ENCODE data around the gene HSH2D. TPM values are rescaled to one million over a fixed set of nuclear protein-coding genes. Genes with fewer than 3 reads are reported as not detected.
"Not testable (repeated sequence)": the region's sequence is repeated elsewhere in the genome, so short reads cannot be mapped to it uniquely, and the experiment has no call there.

Gene HSH2D
- total RNA-seq, 2 experiments from 2014 or later: 101 to 110 TPM

- ChIA-PET POLR2A (interaction anchor here (0.6 to 5.5 kb wide), 7 partner anchors 11 to 90 kb away, joined by 3 to 39 read pairs (median 4); partner anchors contain the start of genes HSH2D and RAB8A), CTCF (interaction anchor here (1.2 to 1.5 kb wide), 2 partner anchors 24 to 530 kb away, joined by 4 to 6 read pairs; partner anchors contain the start of gene FAM32A)
- H3K27me3 Mint-ChIP-seq: no peaks in the 10 kb centered on the region
- DNase-seq: peak; percentile 33
- peaks cover 21% of the 10 kb centered on the region for H3K4me1 Mint-ChIP-seq
- H3K36me3 Mint-ChIP-seq (ENCODE audit: low read depth): peaks cover 21% of the 10 kb centered on the region
- H3K9me3 Mint-ChIP-seq: no peaks in the 10 kb centered on the region
- H3K27ac Mint-ChIP-seq: peak overlapping the region; percentile 71
- no peak overlapping the region for H3K4me3 Mint-ChIP-seq
These were observed 17.6 kb downstream of the HSH2D start for GRCh38 chr19:16160943-16161560.

GRCh38 chr19:16161840-16162239 lies 18.4 kb downstream of the HSH2D start:
- Mint-ChIP-seq H3K36me3 (ENCODE audit: low read depth) (peaks cover 14% of the 10 kb centered on the region), H3K4me3 (no peak overlapping the region), H3K27me3 (no peaks in the 10 kb centered on the region), H3K9me3 (no peaks in the 10 kb centered on the region), H3K4me1 (peaks cover 21% of the 10 kb centered on the region), H3K27ac (peak overlapping the region; percentile 58)
- POLR2A ChIA-PET: interaction anchor here (0.7 to 5.5 kb wide), 5 partner anchors 8 to 75 kb away, joined by 3 to 39 read pairs (median 4); partner anchors contain the start of genes HSH2D and RAB8A
- CTCF ChIA-PET: interaction anchor here (0.6 to 1.2 kb wide), 5 partner anchors 18 to 531 kb away, joined by 3 to 4 read pairs (median 4); no protein-coding TSS in a partner anchor
- DNase-seq: no peak

GRCh38 chr19:16164222-16164890 lies 20.9 kb downstream of the HSH2D start:
- H3K27me3 Mint-ChIP-seq: no peaks in the 10 kb centered on the region
- H3K4me3 Mint-ChIP-seq: no peak overlapping the region
- no peak overlapping the region for H3K27ac Mint-ChIP-seq
- DNase-seq: no peak
- CTCF ChIA-PET: interaction anchor here (1.0 to 1.2 kb wide), 2 partner anchors 21 to 102 kb away, joined by 3 read pairs; partner anchors contain the start of gene FAM32A
- peaks cover 34% of the 10 kb centered on the region for H3K4me1 Mint-ChIP-seq
- peaks cover 2% of the 10 kb centered on the region for H3K9me3 Mint-ChIP-seq
- POLR2A ChIA-PET: interaction anchor here (0.9 kb wide), 1 partner anchor 15 kb away, joined by 3 read pairs; no protein-coding TSS in a partner anchor
- H3K36me3 Mint-ChIP-seq (ENCODE audit: low read depth): no peaks in the 10 kb centered on the region

- H3K9me3 Mint-ChIP-seq: peaks cover 2% of the 10 kb centered on the region
- no peak for DNase-seq
- peaks cover 20% of the 10 kb centered on the region for H3K4me1 Mint-ChIP-seq
- no peaks in the 10 kb centered on the region for H3K36me3 Mint-ChIP-seq (ENCODE audit: low read depth)
- H3K27me3 Mint-ChIP-seq: no peaks in the 10 kb centered on the region
- CTCF ChIA-PET: no interaction called here
- POLR2A ChIA-PET: no interaction called here
- no peak overlapping the region for H3K27ac Mint-ChIP-seq
- H3K4me3 Mint-ChIP-seq: no peak overlapping the region
These were observed 22.9 kb downstream of the HSH2D start for GRCh38 chr19:16166417-16166816.

- Mint-ChIP-seq H3K27ac (no peak overlapping the region), H3K4me1 (peaks cover 15% of the 10 kb centered on the region), H3K4me3 (no peak overlapping the region), H3K27me3 (no peaks in the 10 kb centered on the region), H3K9me3 (peaks cover 2% of the 10 kb centered on the region), H3K36me3 (ENCODE audit: low read depth) (no peaks in the 10 kb centered on the region)
- ChIA-PET CTCF (interaction anchor here (1.0 kb wide), 1 partner anchor 18 kb away, joined by 3 read pairs; the partner anchor contains the start of gene FAM32A), POLR2A (interaction anchor here (2.2 kb wide), 1 partner anchor 11 kb away, joined by 9 read pairs; no protein-coding TSS in a partner anchor)
- no peak for DNase-seq
These were observed 23.6 kb downstream of the HSH2D start for GRCh38 chr19:16167055-16167454.

- no peak for DNase-seq
- ChIA-PET CTCF (interaction anchor here (0.6 to 2.2 kb wide), 3 partner anchors 24 to 127 kb away, joined by 3 to 11 read pairs (median 8); partner anchors contain the start of gene HSH2D), POLR2A (interaction anchor here (0.7 to 2.6 kb wide), 4 partner anchors 12 to 124 kb away, joined by 3 to 9 read pairs (median 6); partner anchors contain the start of gene HSH2D)
- H3K36me3 Mint-ChIP-seq (ENCODE audit: low read depth): no peaks in the 10 kb centered on the region
- no peaks in the 10 kb centered on the region for H3K27me3 Mint-ChIP-seq
- H3K4me3 Mint-ChIP-seq: no peak overlapping the region
- H3K27ac Mint-ChIP-seq: peak overlapping the region; percentile 58
- peaks cover 20% of the 10 kb centered on the region for H3K4me1 Mint-ChIP-seq
- H3K9me3 Mint-ChIP-seq: peaks cover 2% of the 10 kb centered on the region
These were observed 25.1 kb downstream of the HSH2D start for GRCh38 chr19:16168465-16169081.

GRCh38 chr19:16170134-16170533 lies 26.6 kb downstream of the HSH2D start:
- Mint-ChIP-seq H3K4me1 (peaks cover 20% of the 10 kb centered on the region), H3K36me3 (ENCODE audit: low read depth) (no peaks in the 10 kb centered on the region), H3K9me3 (peaks cover 2% of the 10 kb centered on the region), H3K27ac (no peak overlapping the region), H3K27me3 (no peaks in the 10 kb centered on the region), H3K4me3 (no peak overlapping the region)
- ChIA-PET CTCF (interaction anchor here (0.6 to 2.2 kb wide), 3 partner anchors 12 to 1597 kb away, joined by 3 to 11 read pairs (median 3); partner anchors contain the start of gene HSH2D), POLR2A (interaction anchor here (0.6 to 2.6 kb wide), 3 partner anchors 12 to 26 kb away, joined by 3 to 8 read pairs (median 3); partner anchors contain the start of genes FAM32A and HSH2D)
- DNase-seq: no peak

- Mint-ChIP-seq H3K27me3 (peaks cover 5% of the 10 kb centered on the region), H3K4me3 (no peak overlapping the region), H3K4me1 (peaks cover 5% of the 10 kb centered on the region), H3K36me3 (ENCODE audit: low read depth) (no peaks in the 10 kb centered on the region), H3K9me3 (no peaks in the 10 kb centered on the region), H3K27ac (no peak overlapping the region)
- no peak for DNase-seq
- ChIA-PET CTCF (interaction anchor here (1.7 kb wide), 1 partner anchor 9 kb away, joined by 5 read pairs; the partner anchor contains the start of gene FAM32A), POLR2A (no interaction called here)
These were observed 32.5 kb downstream of the HSH2D start for GRCh38 chr19:16175954-16176353.

GRCh38 chr19:16178866-16179265 lies 35.4 kb downstream of the HSH2D start:
- H3K27ac Mint-ChIP-seq; DNase-seq; H3K4me3 Mint-ChIP-seq; H3K4me1 Mint-ChIP-seq; H3K27me3 Mint-ChIP-seq; H3K9me3 Mint-ChIP-seq; H3K36me3 Mint-ChIP-seq (ENCODE audit: low read depth): not testable (repeated sequence)
- ChIA-PET CTCF (interaction anchor here (1.5 to 1.8 kb wide), 2 partner anchors 35 to 138 kb away, joined by 4 read pairs; partner anchors contain the start of gene HSH2D), POLR2A (interaction anchor here (1.0 kb wide), 1 partner anchor 15 kb away, joined by 3 read pairs; no protein-coding TSS in a partner anchor)

GRCh38 chr19:16180611-16181010 lies 37.1 kb downstream of the HSH2D start:
- ChIA-PET CTCF (interaction anchor here (0.7 to 1.5 kb wide), 2 partner anchors 69 to 138 kb away, joined by 3 to 8 read pairs; no protein-coding TSS in a partner anchor), POLR2A (no interaction called here)
- Mint-ChIP-seq H3K4me3 (no peak overlapping the region), H3K27me3 (peaks cover 5% of the 10 kb centered on the region), H3K9me3 (no peaks in the 10 kb centered on the region), H3K4me1 (peaks cover 16% of the 10 kb centered on the region), H3K36me3 (ENCODE audit: low read depth) (peaks cover 5% of the 10 kb centered on the region), H3K27ac (no peak overlapping the region)
- DNase-seq: no peak

GRCh38 chr19:16184665-16185122 lies 41.2 kb downstream of the HSH2D start:
- ChIA-PET CTCF (interaction anchor here (0.6 to 3.5 kb wide), 26 partner anchors 8 to 1093 kb away, joined by 3 to 31 read pairs (median 5); partner anchors contain the start of genes AP1M1, HSH2D and RAB8A), POLR2A (interaction anchor here (0.8 to 3.0 kb wide), 24 partner anchors 9 to 807 kb away, joined by 3 to 29 read pairs (median 6); partner anchors contain the start of genes AP1M1, HSH2D, KLF2 and RAB8A)
- peaks cover 25% of the 10 kb centered on the region for H3K36me3 Mint-ChIP-seq (ENCODE audit: low read depth)
- H3K27me3 Mint-ChIP-seq: peaks cover 3% of the 10 kb centered on the region
- H3K9me3 Mint-ChIP-seq: no peaks in the 10 kb centered on the region
- peak overlapping the region; percentile 89 for H3K27ac Mint-ChIP-seq
- peaks cover 37% of the 10 kb centered on the region for H3K4me1 Mint-ChIP-seq
- no peak for DNase-seq
- peak overlapping the region; percentile 97 for H3K4me3 Mint-ChIP-seq
